22Rv1 (cell line): ENCODE data around the gene FAM43A.

Experiments
- H3K27ac ChIP-seq: fragments of 450-650 bp; 2 replicates; pipeline ENCODE4 v1.5.1; 2017
- CTCF ChIP-seq: fragments of 450-650 bp; IDR thresholded peaks from 2 replicates; pipeline ENCODE4 v1.5.1; 2017; ENCODE audit warnings: mild to moderate bottlenecking
- ZFX ChIP-seq: fragments of 450-650 bp; IDR thresholded peaks from 2 replicates; pipeline ENCODE4 v1.6.1; 2017; ENCODE audit warnings: antibody characterized with exemption, borderline replicate concordance

FAM43A gene

GRCh38 chr3:194685065-194685717 is 492 bp upstream of the FAM43A start:
- TF ChIP-seq ZFX (no peak), CTCF (no peak)
- peak overlapping the region; percentile 56; the same call in 1 of the 2 replicates for H3K27ac ChIP-seq

- H3K27ac ChIP-seq: peak overlapping the region; percentile 56
- TF ChIP-seq ZFX (no peak), CTCF (no peak)
Measured at GRCh38 chr3:194686414-194686815, 732 bp downstream of the FAM43A start.

- TF ChIP-seq ZFX (no peak), CTCF (no peak)
- H3K27ac ChIP-seq: no peak overlapping the region
Measured at GRCh38 chr3:194686816-194687637, 1.3 kb downstream of the FAM43A start.

GRCh38 chr3:194687638-194688199 is 2.0 kb downstream of the FAM43A start:
- TF ChIP-seq CTCF: peak; percentile 60
- no peak for TF ChIP-seq ZFX
- H3K27ac ChIP-seq: no peak overlapping the region

- H3K27ac ChIP-seq: no peak overlapping the region
- no peak for TF ChIP-seq ZFX
- no peak for TF ChIP-seq CTCF
Measured at GRCh38 chr3:194688200-194688740, 2.6 kb downstream of the FAM43A start.

DNA sequence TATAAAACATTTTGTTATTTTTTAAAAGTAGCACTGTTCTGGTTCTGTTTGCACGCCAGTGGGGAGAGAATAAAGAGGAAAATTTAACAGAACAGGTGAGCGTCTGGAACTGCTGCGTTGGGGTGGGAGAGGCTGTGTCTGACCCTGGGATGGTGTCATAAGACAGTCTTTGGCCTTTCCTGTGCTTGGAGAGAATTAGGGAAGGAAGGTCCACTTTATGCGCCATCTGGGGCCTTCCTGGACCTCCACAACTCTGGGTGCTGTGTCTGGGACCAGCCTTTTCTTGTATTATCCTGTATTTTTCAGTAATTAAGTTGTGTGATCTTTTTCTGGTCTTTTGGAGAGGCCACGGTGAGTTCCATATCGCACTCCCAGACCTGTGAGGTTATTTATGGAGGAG is 3.3 kb downstream of the FAM43A start:
- no peak overlapping the region for H3K27ac ChIP-seq
- TF ChIP-seq ZFX (no peak), CTCF (no peak)
